Tibial artery (tissue), 4 donors: Measurements from ENCODE around the gene IGSF5.

ENCODE experiments used
- DNase-seq, 2 donors: peaks; one replicate each; pipeline ENCODE4 v3.0.0-alpha.2; 2019
- H3K27ac ChIP-seq, 2 donors: fragments of 200-600 bp; sonication (generic) in 1 of 2; 1 replicate in 1 of 2; 2 replicates in 1 of 2; pipeline ENCODE4 v1.5.1; 2018 to 2019; ENCODE audit warnings: mild to moderate bottlenecking in 1 of 2
- H3K27me3 ChIP-seq, 2 donors: fragments of 200-600 bp; sonication (generic) in 1 of 2; one replicate each; pipeline versions ENCODE4 v1.5.1 to v1.6.0; 2016 to 2019
- H3K36me3 ChIP-seq, 3 donors: fragments of 200-600 bp; sonication (generic) in 2 of 3; one replicate each; pipeline ENCODE4 v1.5.1; 2016 to 2019; ENCODE audit warnings: mild to moderate bottlenecking in 2 of 3
- H3K4me1 ChIP-seq, 4 donors: fragments of 200-600 bp; sonication (generic) in 2 of 4; 1 replicate in 3 of 4; 2 replicates in 1 of 4; pipeline ENCODE4 v1.5.1; 2016 to 2019
- H3K4me3 ChIP-seq, 2 donors: fragments of 200-600 bp; sonication (generic) in 1 of 2; 1 replicate in 1 of 2; 2 replicates in 1 of 2; pipeline ENCODE4 v1.5.1; 2018 to 2019; ENCODE audit warnings: mild to moderate bottlenecking in 2 of 2
- H3K9me3 ChIP-seq, 3 donors: fragments of 200-600 bp; sonication (generic) in 1 of 3; one replicate each; pipeline ENCODE4 v1.5.1; 2016 to 2019
- CTCF ChIP-seq, 2 experiments: fragments of 200-600 bp in 1 of 2; fragments of 450-650 bp in 1 of 2; IDR thresholded peaks; one replicate each; pipeline ENCODE4 v1.5.1; 2017 to 2019; ENCODE audit warnings: antibody characterized with exemption in 2 of 2, mild to moderate bottlenecking in 1 of 2, moderate library complexity in 1 of 2
- intact Hi-C: fragments of 100-400 bp; cut with DNase I; formaldehyde crosslinking; loops from one replicate; pipeline ENCODE4 v1.15.0; 2023; ENCODE audit warnings: low total_unique reads

IGSF5 gene

GRCh38 chr21:39842741-39843459 lies 97.9 kb downstream of the IGSF5 start:
- Histone ChIP-seq H3K9me3 (no peaks in the 10 kb centered on the region), H3K4me3 (no peak overlapping the region), H3K4me1 (no peaks in the 10 kb centered on the region), H3K36me3 (no peaks in the 10 kb centered on the region), H3K27ac (no peak overlapping the region), H3K27me3 (no peaks in the 10 kb centered on the region)
- DNase-seq = no peak
- intact Hi-C loops = no loop called here
- TF ChIP-seq CTCF (IDR thresholded peaks at IDR 0.05) = no peak

GRCh38 chr21:39843483-39843882 lies 98.5 kb downstream of the IGSF5 start:
- intact Hi-C loops = no loop called here
- Histone ChIP-seq H3K27ac (no peak overlapping the region), H3K4me3 (no peak overlapping the region), H3K36me3 (no peaks in the 10 kb centered on the region), H3K4me1 (no peaks in the 10 kb centered on the region), H3K9me3 (no peaks in the 10 kb centered on the region), H3K27me3 (no peaks in the 10 kb centered on the region)
- no peak for DNase-seq
- no peak for TF ChIP-seq CTCF (IDR thresholded peaks at IDR 0.05)

- Histone ChIP-seq H3K4me3 (no peak overlapping the region), H3K27me3 (no peaks in the 10 kb centered on the region), H3K27ac (no peak overlapping the region), H3K4me1 (no peaks in the 10 kb centered on the region), H3K36me3 (no peaks in the 10 kb centered on the region), H3K9me3 (no peaks in the 10 kb centered on the region)
- intact Hi-C loops = no loop called here
- DNase-seq = no peak
- TF ChIP-seq CTCF (IDR thresholded peaks at IDR 0.05) = no peak
Observed at GRCh38 chr21:39843916-39844315, 98.9 kb downstream of the IGSF5 start.

GRCh38 chr21:39845571-39846130 lies 100.7 kb downstream of the IGSF5 start:
- Histone ChIP-seq H3K27me3 (no peaks in the 10 kb centered on the region), H3K4me1 (no peaks in the 10 kb centered on the region), H3K36me3 (no peaks in the 10 kb centered on the region), H3K4me3 (no peak overlapping the region), H3K9me3 (no peaks in the 10 kb centered on the region), H3K27ac (no peak overlapping the region)
- TF ChIP-seq CTCF (IDR thresholded peaks at IDR 0.05) = no peak
- no peak for DNase-seq
- intact Hi-C loops = no loop called here

GRCh38 chr21:39847877-39848276 lies 102.9 kb downstream of the IGSF5 start:
- Histone ChIP-seq H3K27ac (no peak overlapping the region), H3K4me1 (no peaks in the 10 kb centered on the region), H3K9me3 (no peaks in the 10 kb centered on the region), H3K36me3 (no peaks in the 10 kb centered on the region), H3K4me3 (no peak overlapping the region), H3K27me3 (no peaks in the 10 kb centered on the region)
- intact Hi-C loops = no loop called here
- TF ChIP-seq CTCF (IDR thresholded peaks at IDR 0.05) = no peak
- DNase-seq = no peak
